ENCODE results near the gene AMACR.

The AMACR gene

GRCh38 chr5:33936381-33937016 lies 71.4 kb downstream of the AMACR start, which contains the start of gene RXFP3:
RXFP3 (plus strand) TSS chr5:33936386; CDS start chr5:33936741, 355 bp downstream.
- no peak within 1 kb of the TSS for H2AFZ ChIP-seq (ENCODE audit: low read length)
- no peak within 1 kb of the TSS for H3K4me2 ChIP-seq (ENCODE audit: low read length)
- no peaks in the 10 kb centered on the region for H3K36me3 ChIP-seq (ENCODE audit: insufficient read depth, low read length)
- no peaks in the 10 kb centered on the region for H3K9me2 ChIP-seq (ENCODE audit: low read depth, low read length)
- H3K9ac ChIP-seq (ENCODE audit: low read length) = no peak within 1 kb of the TSS
- TF ChIP-seq, protein P1, sequence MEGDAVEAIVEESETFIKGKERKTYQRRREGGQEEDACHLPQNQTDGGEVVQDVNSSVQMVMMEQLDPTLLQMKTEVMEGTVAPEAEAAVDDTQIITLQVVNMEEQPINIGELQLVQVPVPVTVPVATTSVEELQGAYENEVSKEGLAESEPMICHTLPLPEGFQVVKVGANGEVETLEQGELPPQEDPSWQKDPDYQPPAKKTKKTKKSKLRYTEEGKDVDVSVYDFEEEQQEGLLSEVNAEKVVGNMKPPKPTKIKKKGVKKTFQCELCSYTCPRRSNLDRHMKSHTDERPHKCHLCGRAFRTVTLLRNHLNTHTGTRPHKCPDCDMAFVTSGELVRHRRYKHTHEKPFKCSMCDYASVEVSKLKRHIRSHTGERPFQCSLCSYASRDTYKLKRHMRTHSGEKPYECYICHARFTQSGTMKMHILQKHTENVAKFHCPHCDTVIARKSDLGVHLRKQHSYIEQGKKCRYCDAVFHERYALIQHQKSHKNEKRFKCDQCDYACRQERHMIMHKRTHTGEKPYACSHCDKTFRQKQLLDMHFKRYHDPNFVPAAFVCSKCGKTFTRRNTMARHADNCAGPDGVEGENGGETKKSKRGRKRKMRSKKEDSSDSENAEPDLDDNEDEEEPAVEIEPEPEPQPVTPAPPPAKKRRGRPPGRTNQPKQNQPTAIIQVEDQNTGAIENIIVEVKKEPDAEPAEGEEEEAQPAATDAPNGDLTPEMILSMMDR (IDR thresholded peaks at IDR 0.05; ENCODE audit: low read length) = no peak
- no peak for TF ChIP-seq EZH2 (IDR thresholded peaks at IDR 0.05; ENCODE audit: borderline replicate concordance, low read length)
- H3F3A ChIP-seq (ENCODE audit: insufficient read depth, low read length) = no peaks in the 10 kb centered on the region
- H3K79me2 ChIP-seq (ENCODE audit: insufficient read depth, low read length) = no peaks in the 10 kb centered on the region
- H3K9me3 ChIP-seq (ENCODE audit: low read length) = no peaks in the 10 kb centered on the region
- no peak within 1 kb of the TSS for H3K4me3 ChIP-seq (ENCODE audit: low read depth, low read length, poor library complexity, severe bottlenecking)
- no peaks in the 10 kb centered on the region for H4K20me1 ChIP-seq (ENCODE audit: insufficient read depth, low read length)
- H3K4me1 ChIP-seq (ENCODE audit: insufficient read depth, low read length, severe bottlenecking) = no peaks in the 10 kb centered on the region
- H3K27me3 ChIP-seq (ENCODE audit: insufficient read depth, low read length) = no peaks in the 10 kb centered on the region; the same call in 1 of the 2 replicates
- H3K27ac ChIP-seq (ENCODE audit: low read depth, low read length, poor library complexity, severe bottlenecking) = no peak within 1 kb of the TSS

Measured in OCI-LY1 (cell line).